HepG2 (cell line): ENCODE results near the gene MBD4. TPM values are rescaled to one million over a fixed set of nuclear protein-coding genes. Genes with fewer than 3 reads are reported as not detected.
A peak's percentile ranks its signal among the peaks of the same experiment; 100 is the strongest.

Experiments used
- CEBPG ChIP-seq: IDR thresholded peaks from 2 replicates; pipeline ENCODE4 v1.6.1; 2016
- ESRRA ChIP-seq: sonication (generic); formaldehyde crosslinking; IDR thresholded peaks from 2 replicates; pipeline ENCODE4 v1.5.1; 2020; ENCODE audit warnings: mild to moderate bottlenecking, low read depth, missing genetic modification reagents
- FUBP1 ChIP-seq: sonication (generic); formaldehyde crosslinking; IDR thresholded peaks from 2 replicates; pipeline ENCODE4 v1.5.1; 2020; ENCODE audit warnings: missing genetic modification reagents, mild to moderate bottlenecking, borderline replicate concordance
- HNRNPLL ChIP-seq: fragments of 200-400 bp; formaldehyde crosslinking; IDR thresholded peaks from 2 replicates; pipeline ENCODE4 v1.6.1; 2017; ENCODE audit warnings: mild to moderate bottlenecking, low read depth, low read length; ENCODE audit not compliant: poor library complexity, severe bottlenecking
- KAT8 ChIP-seq: IDR thresholded peaks from 2 replicates; pipeline ENCODE4 v1.6.1; 2016; ENCODE audit warnings: missing genetic modification reagents, missing compliant biosample characterization
- KDM2A ChIP-seq: sonication (generic); formaldehyde crosslinking; IDR thresholded peaks from 2 replicates; pipeline ENCODE4 v1.4.0; 2020; ENCODE audit warnings: low read depth, missing genetic modification reagents, borderline replicate concordance
- KLF12 ChIP-seq: sonication (generic); formaldehyde crosslinking; IDR thresholded peaks from 2 replicates; pipeline ENCODE4 v1.4.0; 2020; ENCODE audit warnings: missing genetic modification reagents, borderline replicate concordance
- NONO ChIP-seq, 2 experiments: fragments of 450-650 bp in 1 of 2; sonication (generic) in 1 of 2; formaldehyde crosslinking in 1 of 2; IDR thresholded peaks in 1 of 2; conservative IDR thresholded peaks in 1 of 2; 2 replicates each; pipeline versions ENCODE4 v1.6.1 to v1.8.0; 2017 to 2022; ENCODE audit warnings: mild to moderate bottlenecking in 1 of 2, missing genetic modification reagents in 1 of 2, moderate library complexity in 1 of 2
- NR2C2 ChIP-seq: sonication (generic); formaldehyde crosslinking; IDR thresholded peaks from 2 replicates; pipeline ENCODE4 v1.4.0; 2020; ENCODE audit warnings: missing genetic modification reagents, mild to moderate bottlenecking, moderate library complexity, borderline replicate concordance
- NRL ChIP-seq: sonication (generic); formaldehyde crosslinking; IDR thresholded peaks from 2 replicates; pipeline ENCODE4 v1.5.0; 2020; ENCODE audit warnings: missing genetic modification reagents, mild to moderate bottlenecking, moderate library complexity, borderline replicate concordance
- PATZ1 ChIP-seq: sonication (generic); formaldehyde crosslinking; IDR thresholded peaks from 2 replicates; pipeline ENCODE4 v1.4.0; 2020; ENCODE audit warnings: missing genetic modification reagents
- REL ChIP-seq: sonication (generic); formaldehyde crosslinking; conservative IDR thresholded peaks from 2 replicates; pipeline ENCODE4 v1.8.0; 2022; ENCODE audit warnings: mild to moderate bottlenecking, missing genetic modification reagents, moderate library complexity
- TARDBP ChIP-seq: sonication (generic); formaldehyde crosslinking; IDR thresholded peaks from 2 replicates; pipeline ENCODE4 v1.8.0; 2022; ENCODE audit warnings: mild to moderate bottlenecking, missing genetic modification reagents
- U2AF2 ChIP-seq: fragments of 200-400 bp; formaldehyde crosslinking; IDR thresholded peaks from 2 replicates; pipeline ENCODE4 v1.6.1; 2017; ENCODE audit warnings: low read depth, mild to moderate bottlenecking, low read length
- WIZ ChIP-seq: sonication (generic); formaldehyde crosslinking; IDR thresholded peaks from 2 replicates; pipeline ENCODE4 v1.5.1; 2020; ENCODE audit warnings: mild to moderate bottlenecking, missing genetic modification reagents
- XRCC5 ChIP-seq: fragments of 200-400 bp; formaldehyde crosslinking; optimal IDR thresholded peaks from 2 replicates; pipeline ENCODE3; 2017; ENCODE audit warnings: mild to moderate bottlenecking, low read length
- ZKSCAN8 ChIP-seq: IDR thresholded peaks from 2 replicates; pipeline ENCODE4 v1.6.1; 2016; ENCODE audit warnings: borderline replicate concordance, missing genetic modification reagents, missing compliant biosample characterization
- ZMAT3 ChIP-seq: sonication (generic); formaldehyde crosslinking; conservative IDR thresholded peaks from 2 replicates; pipeline ENCODE4 v1.7.0; 2021; ENCODE audit warnings: missing genetic modification reagents
- ZMYM4 ChIP-seq: sonication (generic); formaldehyde crosslinking; IDR thresholded peaks from 2 replicates; pipeline ENCODE4 v1.8.1; 2023; ENCODE audit warnings: mild to moderate bottlenecking, missing genetic modification reagents
- ZNF232 ChIP-seq: sonication (generic); formaldehyde crosslinking; IDR thresholded peaks from 2 replicates; pipeline ENCODE4 v1.4.0; 2020; ENCODE audit warnings: missing genetic modification reagents, borderline replicate concordance
- ZNF234 ChIP-seq: sonication (generic); formaldehyde crosslinking; conservative IDR thresholded peaks from 2 replicates; pipeline ENCODE4 v1.5.1; 2020; ENCODE audit warnings: mild to moderate bottlenecking, missing genetic modification reagents
- ZNF280D ChIP-seq: sonication (generic); formaldehyde crosslinking; IDR thresholded peaks from 2 replicates; pipeline ENCODE4 v1.5.1; 2020; ENCODE audit warnings: mild to moderate bottlenecking, missing genetic modification reagents
- polyA plus RNA-seq, 8 experiments: library from polyadenylated mRNA; depleted of rRNA in 3 of 8; stranded (reverse) in 7 of 8; unstranded in 1 of 8; fragments of >200 nt; fragmentation: Illumina TruSeq in 4 of 8; extraction: Trizol in 4 of 8; gene quantifications; 2 replicates each; pipeline versions ENCODE4 v1.2.1 to v1.2.3, GENCODE V29; 2011 to 2016; ENCODE audit warnings: low read depth in 4 of 8, missing spikeins in 1 of 8, mixed read lengths in 1 of 8; ENCODE audit not compliant: insufficient read depth in 1 of 8
- total RNA-seq, 5 experiments: library from RNA; depleted of rRNA; stranded (reverse); fragments of >200 nt; fragmentation: Illumina TruSeq; extraction: Trizol; gene quantifications; 2 replicates each; pipeline ENCODE4 v1.2.3, GENCODE V29; 2016; ENCODE audit warnings: low read depth in 1 of 5

Gene MBD4
- total and polyA plus RNA-seq, 2 of the 13 experiments (the other 11 are each of a cell fraction or from before 2014, with no cell fraction given), result 14.9 to 25.3 TPM

GRCh38 chr3:129428376-129429079, 11.2 kb downstream of the MBD4 start, which contains the start of gene EFCAB12 (continued):
- TF ChIP-seq NR2C2 (CRISPR knock-in tag) (0 out of 2 replicates have a peak, but pooled peaks have one; percentile 11), ZMAT3 (CRISPR knock-in tag) (no peak), KLF12 (CRISPR knock-in tag) (0 out of 2 replicates have a peak, but pooled peaks have one; percentile 57), NRL (CRISPR knock-in tag) (0 out of 2 replicates have a peak, but pooled peaks have one; percentile 58), ZKSCAN8 (CRISPR knock-in tag) (no peak), ZNF234 (no peak), XRCC5 (peak; percentile 24), CEBPG (CRISPR knock-in tag) (no peak), ZNF232 (CRISPR knock-in tag) (peak; percentile 48; the same call in 1 of the 2 replicates), ZNF280D (CRISPR knock-in tag) (0 out of 2 replicates have a peak, but pooled peaks have one; percentile 57), NONO (IDR thresholded peaks at IDR 0.05) (no peak), NONO (CRISPR knock-in tag; conservative IDR thresholded peaks at IDR 0.05) (0 out of 2 replicates have a peak, but pooled peaks have one; percentile 36), TARDBP (0 out of 2 replicates have a peak, but pooled peaks have one; percentile 23), FUBP1 (CRISPR knock-in tag) (no peak), KAT8 (CRISPR knock-in tag) (0 out of 2 replicates have a peak, but pooled peaks have one; percentile 35), U2AF2 (peak; percentile 97), WIZ (no peak), KDM2A (CRISPR knock-in tag) (peak; percentile 88), ZMYM4 (CRISPR knock-in tag) (no peak; the same call in none of the 2 replicates), REL (no peak), PATZ1 (CRISPR knock-in tag) (peak; percentile 69; the same call in 1 of the 2 replicates), ESRRA (CRISPR knock-in tag) (no peak), HNRNPLL (peak; percentile 29)
